Measurements from ENCODE around the gene NKTR. TPM values are rescaled to one million over a fixed set of nuclear protein-coding genes. Genes with fewer than 3 reads are reported as not detected.
A peak's percentile ranks its signal among the peaks of the same experiment; 100 is the strongest.

The NKTR gene
- total and polyA plus RNA-seq, 7 experiments from 2014 or later, result 10.9 to 275 (median 209) TPM

- Mint-ChIP-seq H3K27ac (no peak overlapping the region), H3K4me3 (no peak overlapping the region), H3K27me3 (peaks cover 9 to 24% (median 15%) of the 10 kb centered on the region in 5 donors), H3K9me3 (peaks cover 0 to 4% (median 0%) of the 10 kb centered on the region in 11 donors), H3K36me3 (peaks cover 0 to 6% (median 0%) of the 10 kb centered on the region in 5 donors), H3K4me1 (peaks cover 0 to 6% (median 3%) of the 10 kb centered on the region in 7 donors)
- CTCF ChIA-PET, result no interaction called here
- Histone ChIP-seq H3K4me3 (ENCODE audit: low read length) (no peak overlapping the region), H3K9me3 (ENCODE audit: control insufficient read depth in 2 of 3, low read length in 3 of 3) (no peaks in the 10 kb centered on the region), H3K36me3 (ENCODE audit: control insufficient read depth in 2 of 3, insufficient read depth in 3 of 3, low read length in 3 of 3) (no peaks in the 10 kb centered on the region), H3K4me1 (ENCODE audit: control insufficient read depth in 2 of 2, insufficient read depth in 2 of 2, low read length in 2 of 2) (no peaks in the 10 kb centered on the region), H3K27ac (ENCODE audit: low read depth, low read length) (no peak overlapping the region), H3K27me3 (ENCODE audit: control insufficient read depth in 2 of 2, insufficient read depth in 2 of 2, low read length in 2 of 2) (no peaks in the 10 kb centered on the region)
- ATAC-seq (no peak), DNase-seq (no peak)
- POLR2A ChIA-PET, result no interaction called here
- intact Hi-C loops (cut with micrococcal nuclease), result no loop called here
Observed at GRCh38 chr3:42686832-42687650, 86.6 kb downstream of the NKTR start.

DNA sequence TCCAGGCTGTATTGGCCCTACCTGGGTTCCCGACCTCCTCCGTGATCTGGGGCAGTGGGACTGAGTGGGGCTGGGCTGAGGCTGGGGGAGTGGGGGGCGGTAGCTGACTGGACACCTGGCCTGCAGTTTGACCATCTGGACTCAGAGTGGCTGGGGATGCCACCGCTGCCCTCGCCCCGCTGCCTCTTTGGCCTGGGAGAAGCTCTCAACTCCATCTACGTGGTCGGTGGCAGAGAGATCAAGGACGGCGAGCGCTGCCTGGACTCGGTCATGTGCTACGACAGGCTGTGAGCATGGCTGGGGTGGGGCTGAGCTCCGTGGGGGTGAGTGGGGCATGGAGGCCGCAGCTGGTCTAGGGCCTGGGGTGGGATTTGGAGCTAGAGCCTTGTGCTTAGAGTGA lies 87.5 kb downstream of the NKTR start:
- intact Hi-C loops (cut with micrococcal nuclease), result no loop called here

DNA sequence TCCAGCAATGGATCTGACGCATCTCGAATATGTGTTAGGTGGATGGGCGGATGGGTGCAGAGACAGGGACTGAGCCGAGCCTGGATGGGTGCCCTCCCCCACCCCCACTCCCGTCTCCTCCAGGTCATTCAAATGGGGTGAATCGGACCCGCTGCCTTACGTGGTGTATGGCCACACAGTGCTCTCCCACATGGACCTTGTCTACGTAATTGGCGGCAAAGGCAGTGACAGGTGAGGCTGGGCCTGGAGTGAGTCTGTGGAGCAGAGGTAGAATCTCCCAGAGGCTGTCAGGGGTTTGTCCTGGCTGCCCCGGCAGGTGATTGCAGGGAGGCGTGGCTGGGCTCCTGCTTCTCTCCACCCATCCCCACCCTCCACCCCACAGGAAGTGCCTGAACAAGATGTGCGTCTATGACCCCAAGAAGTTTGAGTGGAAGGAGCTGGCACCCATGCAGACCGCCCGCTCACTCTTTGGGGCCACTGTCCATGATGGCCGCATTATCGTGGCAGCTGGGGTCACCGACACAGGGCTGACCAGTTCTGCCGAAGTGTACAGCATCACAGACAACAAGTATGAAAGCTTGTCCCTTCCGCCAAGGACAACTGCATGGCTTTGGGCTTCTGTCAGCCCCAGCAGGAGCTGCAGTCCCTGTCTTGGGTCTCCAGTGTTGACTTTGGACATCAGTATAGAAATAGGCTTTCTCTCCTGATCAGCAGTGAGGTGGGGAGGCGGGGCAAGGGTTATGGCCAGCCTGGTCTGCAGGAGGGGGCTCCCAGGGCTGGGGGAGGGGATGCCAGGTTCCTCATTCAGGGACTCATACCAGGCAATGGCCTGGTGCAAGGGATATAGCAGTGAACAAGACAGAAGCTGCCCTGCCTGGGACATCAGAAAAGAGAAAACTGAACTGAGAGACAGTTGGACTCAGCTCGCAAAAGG lies 88.3 kb downstream of the NKTR start:
- H3K9me3 ChIP-seq (ENCODE audit: control insufficient read depth in 2 of 3, low read length in 3 of 3), result no peaks in the 10 kb centered on the region
- H3K27me3 Mint-ChIP-seq, result peaks cover 0 to 16% (median 7%) of the 10 kb centered on the region in 5 donors
- H3K9me3 Mint-ChIP-seq, result peaks cover 0 to 2% (median 0%) of the 10 kb centered on the region in 11 donors
- H3K27ac ChIP-seq (ENCODE audit: low read depth, low read length), result no peak overlapping the region
- intact Hi-C loops (cut with micrococcal nuclease), result no loop called here
- ChIA-PET POLR2A (no interaction called here), CTCF (no interaction called here)
- H3K27ac Mint-ChIP-seq, result no peak overlapping the region
- H3K4me3 ChIP-seq (ENCODE audit: low read length), result no peak overlapping the region
- H3K4me3 Mint-ChIP-seq, result no peak overlapping the region
- H3K36me3 ChIP-seq (ENCODE audit: control insufficient read depth in 2 of 3, insufficient read depth in 3 of 3, low read length in 3 of 3), result no peaks in the 10 kb centered on the region
- peaks cover 0 to 6% (median 3%) of the 10 kb centered on the region in 7 donors for H3K4me1 Mint-ChIP-seq
- H3K27me3 ChIP-seq (ENCODE audit: control insufficient read depth in 2 of 2, insufficient read depth in 2 of 2, low read length in 2 of 2), result no peaks in the 10 kb centered on the region
- H3K36me3 Mint-ChIP-seq, result no peaks in the 10 kb centered on the region
- no peak for DNase-seq
- no peak for ATAC-seq
- no peaks in the 10 kb centered on the region for H3K4me1 ChIP-seq (ENCODE audit: control insufficient read depth in 2 of 2, insufficient read depth in 2 of 2, low read length in 2 of 2)

More for the DNA sequence above, 87.5 kb downstream of the NKTR start:
- peaks cover 0 to 2% (median 0%) of the 10 kb centered on the region in 11 donors for H3K9me3 Mint-ChIP-seq
- no peak for ATAC-seq
- no peak for DNase-seq
- peaks cover 5 to 22% (median 11%) of the 10 kb centered on the region in 5 donors for H3K27me3 Mint-ChIP-seq
- H3K4me1 Mint-ChIP-seq, result peaks cover 0 to 6% (median 3%) of the 10 kb centered on the region in 7 donors
- no peaks in the 10 kb centered on the region for H3K4me1 ChIP-seq (ENCODE audit: control insufficient read depth in 2 of 2, insufficient read depth in 2 of 2, low read length in 2 of 2)
- POLR2A ChIA-PET, result no interaction called here
- H3K9me3 ChIP-seq (ENCODE audit: control insufficient read depth in 2 of 3, low read length in 3 of 3), result no peaks in the 10 kb centered on the region
- CTCF ChIA-PET, result no interaction called here
- H3K27ac Mint-ChIP-seq, result no peak overlapping the region
- no peak overlapping the region for H3K27ac ChIP-seq (ENCODE audit: low read depth, low read length)
- H3K36me3 ChIP-seq (ENCODE audit: control insufficient read depth in 2 of 3, insufficient read depth in 3 of 3, low read length in 3 of 3), result no peaks in the 10 kb centered on the region
- no peak overlapping the region for H3K4me3 ChIP-seq (ENCODE audit: low read length)
- peaks cover 0 to 2% (median 0%) of the 10 kb centered on the region in 5 donors for H3K36me3 Mint-ChIP-seq
- no peaks in the 10 kb centered on the region for H3K27me3 ChIP-seq (ENCODE audit: control insufficient read depth in 2 of 2, insufficient read depth in 2 of 2, low read length in 2 of 2)
- no peak overlapping the region for H3K4me3 Mint-ChIP-seq

DNA sequence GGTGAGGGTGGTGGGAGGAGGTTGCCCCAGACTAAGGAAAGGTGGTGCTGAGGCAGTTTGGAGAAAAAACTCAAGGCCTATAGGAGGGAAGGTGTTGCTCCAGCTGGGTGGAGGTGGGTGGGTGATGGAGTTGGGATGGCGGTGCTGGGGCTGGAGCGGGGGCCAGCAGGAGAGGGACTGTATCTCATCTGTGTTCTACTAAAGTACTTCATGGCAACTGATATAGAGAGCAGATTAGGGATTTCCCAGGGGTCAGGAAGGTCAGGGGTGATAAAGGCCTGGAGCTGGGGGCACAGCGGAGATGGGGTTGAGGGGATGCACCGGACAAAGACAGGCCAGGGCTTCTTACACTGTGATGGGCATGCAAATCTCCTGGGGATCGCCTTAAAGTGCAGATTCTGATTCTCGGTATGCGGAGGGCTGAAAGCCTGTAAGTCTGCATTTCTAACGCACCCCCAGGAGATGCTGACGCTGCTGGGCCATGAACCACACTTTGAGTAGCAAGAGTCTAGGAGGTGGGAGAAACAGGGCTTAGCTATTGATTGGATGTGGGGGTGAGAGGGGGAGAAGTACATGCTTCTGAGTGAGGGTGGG lies 89.0 kb downstream of the NKTR start:
- peak overlapping the region in 1 of 9 donors; percentile 39 for H3K27ac Mint-ChIP-seq
- ATAC-seq (no peak), DNase-seq (no peak)
- peaks cover 0 to 2% (median 0%) of the 10 kb centered on the region in 11 donors for H3K9me3 Mint-ChIP-seq
- H3K4me1 ChIP-seq (ENCODE audit: control insufficient read depth in 2 of 2, insufficient read depth in 2 of 2, low read length in 2 of 2), result no peaks in the 10 kb centered on the region
- no peaks in the 10 kb centered on the region for H3K36me3 Mint-ChIP-seq
- peaks cover 0 to 6% (median 3%) of the 10 kb centered on the region in 7 donors for H3K4me1 Mint-ChIP-seq
- H3K27ac ChIP-seq (ENCODE audit: low read depth, low read length), result no peak overlapping the region
- ChIA-PET CTCF (no interaction called here), POLR2A (no interaction called here)
- H3K27me3 ChIP-seq (ENCODE audit: control insufficient read depth in 2 of 2, insufficient read depth in 2 of 2, low read length in 2 of 2), result no peaks in the 10 kb centered on the region
- intact Hi-C loops (cut with micrococcal nuclease), result no loop called here
- H3K36me3 ChIP-seq (ENCODE audit: control insufficient read depth in 2 of 3, insufficient read depth in 3 of 3, low read length in 3 of 3), result no peaks in the 10 kb centered on the region
- H3K4me3 ChIP-seq (ENCODE audit: low read length), result no peak overlapping the region
- no peaks in the 10 kb centered on the region for H3K9me3 ChIP-seq (ENCODE audit: control insufficient read depth in 2 of 3, low read length in 3 of 3)
- H3K27me3 Mint-ChIP-seq, result peaks cover 0 to 16% (median 7%) of the 10 kb centered on the region in 5 donors
- H3K4me3 Mint-ChIP-seq, result no peak overlapping the region

- Mint-ChIP-seq H3K9me3 (peaks cover 0 to 2% (median 0%) of the 10 kb centered on the region in 11 donors), H3K36me3 (no peaks in the 10 kb centered on the region), H3K27me3 (peaks cover 0 to 13% (median 7%) of the 10 kb centered on the region in 5 donors), H3K4me3 (no peak overlapping the region), H3K4me1 (peaks cover 0 to 6% (median 3%) of the 10 kb centered on the region in 7 donors), H3K27ac (no peak overlapping the region)
- ATAC-seq (no peak), DNase-seq (no peak)
- Histone ChIP-seq H3K36me3 (ENCODE audit: control insufficient read depth in 2 of 3, insufficient read depth in 3 of 3, low read length in 3 of 3) (no peaks in the 10 kb centered on the region), H3K4me3 (ENCODE audit: low read length) (no peak overlapping the region), H3K9me3 (ENCODE audit: control insufficient read depth in 2 of 3, low read length in 3 of 3) (no peaks in the 10 kb centered on the region), H3K27ac (ENCODE audit: low read depth, low read length) (no peak overlapping the region), H3K4me1 (ENCODE audit: control insufficient read depth in 2 of 2, insufficient read depth in 2 of 2, low read length in 2 of 2) (no peaks in the 10 kb centered on the region), H3K27me3 (ENCODE audit: control insufficient read depth in 2 of 2, insufficient read depth in 2 of 2, low read length in 2 of 2) (no peaks in the 10 kb centered on the region)
- intact Hi-C loops (cut with micrococcal nuclease), result no loop called here
- CTCF ChIA-PET, result interaction anchor here (0.7 kb wide), 1 partner anchor 11 kb away, joined by 3 read pairs; no protein-coding TSS in a partner anchor
- POLR2A ChIA-PET, result no interaction called here
Observed at GRCh38 chr3:42690191-42690590, 89.7 kb downstream of the NKTR start.

DNA sequence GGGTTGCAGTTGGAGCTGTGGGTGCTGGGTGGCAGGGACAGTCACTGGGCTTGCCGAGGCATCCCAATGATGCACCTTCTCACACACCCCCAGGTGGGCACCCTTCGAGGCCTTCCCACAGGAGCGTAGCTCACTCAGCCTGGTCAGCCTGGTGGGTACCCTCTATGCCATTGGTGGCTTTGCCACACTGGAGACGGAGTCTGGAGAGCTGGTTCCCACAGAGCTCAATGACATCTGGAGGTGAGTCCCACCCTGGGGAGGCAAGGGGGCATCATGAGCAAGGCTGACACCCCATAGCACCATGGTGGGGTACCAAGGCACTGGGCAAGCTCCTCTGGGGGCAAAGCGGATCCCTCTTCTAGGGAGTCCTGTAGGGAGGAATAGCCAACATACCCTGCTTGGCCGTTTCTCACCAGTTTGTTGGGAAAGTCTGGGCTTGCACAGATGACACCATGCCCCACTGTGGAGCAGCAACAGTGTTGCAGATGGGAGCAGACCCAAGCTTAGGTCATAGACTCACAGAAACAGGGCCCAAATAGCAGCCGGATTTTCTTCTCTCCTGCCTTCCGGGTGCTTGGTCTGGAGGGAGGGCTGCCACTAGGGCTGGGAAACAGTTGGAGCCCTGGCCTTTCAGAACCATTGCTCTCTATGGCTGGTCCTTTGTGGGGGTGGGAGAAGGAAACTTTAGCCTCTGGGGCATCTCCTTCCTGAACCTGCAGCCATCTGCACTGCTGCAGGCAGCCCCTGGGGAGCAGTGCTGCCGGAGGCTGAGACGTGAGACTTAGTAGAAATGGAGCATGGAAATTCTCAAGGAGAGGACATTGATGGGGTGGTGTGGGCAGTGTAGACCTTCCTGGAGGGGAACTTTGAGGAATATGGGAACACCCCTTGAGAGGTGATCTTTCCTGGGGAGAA lies 90.5 kb downstream of the NKTR start:
- Mint-ChIP-seq H3K4me3 (no peak overlapping the region), H3K27me3 (peaks cover 0 to 8% (median 4%) of the 10 kb centered on the region in 5 donors), H3K4me1 (peaks cover 0 to 2% (median 0%) of the 10 kb centered on the region in 7 donors), H3K9me3 (peaks cover 0 to 2% (median 0%) of the 10 kb centered on the region in 11 donors), H3K27ac (no peak overlapping the region), H3K36me3 (no peaks in the 10 kb centered on the region)
- ChIA-PET CTCF (interaction anchor here (0.6 kb wide), 1 partner anchor 550 kb away, joined by 4 read pairs; no protein-coding TSS in a partner anchor), POLR2A (no interaction called here)
- no peak for DNase-seq
- Histone ChIP-seq H3K36me3 (ENCODE audit: control insufficient read depth in 2 of 3, insufficient read depth in 3 of 3, low read length in 3 of 3) (no peaks in the 10 kb centered on the region), H3K4me3 (ENCODE audit: low read length) (no peak overlapping the region), H3K27me3 (ENCODE audit: control insufficient read depth in 2 of 2, insufficient read depth in 2 of 2, low read length in 2 of 2) (no peaks in the 10 kb centered on the region), H3K27ac (ENCODE audit: low read depth, low read length) (no peak overlapping the region), H3K9me3 (ENCODE audit: control insufficient read depth in 2 of 3, low read length in 3 of 3) (no peaks in the 10 kb centered on the region), H3K4me1 (ENCODE audit: control insufficient read depth in 2 of 2, insufficient read depth in 2 of 2, low read length in 2 of 2) (no peaks in the 10 kb centered on the region)
- ATAC-seq, result no peak
- intact Hi-C loops (cut with micrococcal nuclease), result no loop called here

Measured in naive thymus-derived CD4-positive, alpha-beta T cell (primary cell).